GM19025 (cell line): ENCODE results near the gene CXCL16.
"Not testable (repeated sequence)": the region's sequence is repeated elsewhere in the genome, so short reads cannot be mapped to it uniquely, and the experiment has no call there.

Experiments
- ATAC-seq: cut with Tn5 transposase; IDR thresholded peaks from one replicate; pipeline ENCODE4 v1.9.1; 2021; ENCODE audit warnings: mild to moderate bottlenecking, low read depth, moderate library complexity; ENCODE audit not compliant: unreplicated experiment

Gene CXCL16

GRCh38 chr17:4722678-4723240, 17.0 kb downstream of the CXCL16 start:
- ATAC-seq: no peak

GRCh38 chr17:4721203-4722135, 18.3 kb downstream of the CXCL16 start:
- no peak for ATAC-seq

- ATAC-seq: no peak
Observed at GRCh38 chr17:4720787-4721186, 18.9 kb downstream of the CXCL16 start.

- ATAC-seq: no peak
Observed at GRCh38 chr17:4719684-4720221, 20.0 kb downstream of the CXCL16 start.

- ATAC-seq: no peak
Observed at GRCh38 chr17:4719146-4719545, 20.6 kb downstream of the CXCL16 start.

- ATAC-seq: no peak
Observed at GRCh38 chr17:4718276-4718675, 21.5 kb downstream of the CXCL16 start.

- ATAC-seq: no peak
Observed at GRCh38 chr17:4717791-4718190, 21.9 kb downstream of the CXCL16 start.

- no peak for ATAC-seq
Observed at GRCh38 chr17:4716081-4716480, 23.6 kb downstream of the CXCL16 start.

GRCh38 chr17:4715063-4715744, 24.5 kb downstream of the CXCL16 start:
- ATAC-seq: no peak

- ATAC-seq: not testable (repeated sequence)
Observed at GRCh38 chr17:4714340-4715062, 25.2 kb downstream of the CXCL16 start.

GRCh38 chr17:4712526-4712925, 27.2 kb downstream of the CXCL16 start:
- no peak for ATAC-seq

- no peak for ATAC-seq
Observed at GRCh38 chr17:4711661-4712181, 28.0 kb downstream of the CXCL16 start.

- ATAC-seq: peak; percentile 2
Observed at GRCh38 chr17:4710693-4711634, 28.8 kb downstream of the CXCL16 start.

- peak; percentile 88 for ATAC-seq
Observed at GRCh38 chr17:4709794-4710692, 29.7 kb downstream of the CXCL16 start, which contains the start of gene ARRB2. ARRB2 (plus strand) TSS chr17:4710632; CDS start chr17:4710722, 90 bp downstream.

GRCh38 chr17:4708436-4708835, 31.3 kb downstream of the CXCL16 start:
- no peak for ATAC-seq

- no peak for ATAC-seq
Observed at GRCh38 chr17:4706121-4706520, 33.6 kb downstream of the CXCL16 start.

GRCh38 chr17:4704991-4705390, 34.7 kb downstream of the CXCL16 start:
- ATAC-seq: no peak

GRCh38 chr17:4704574-4704907, 35.2 kb downstream of the CXCL16 start:
- not testable (repeated sequence) for ATAC-seq
